Large intestine (tissue), 3 donors: ENCODE results near the gene GXYLT1. TPM values are rescaled to one million over a fixed set of nuclear protein-coding genes. Genes with fewer than 3 reads are reported as not detected.
A peak's percentile ranks its signal among the peaks of the same experiment; 100 is the strongest.

ENCODE experiments used
- DNase-seq, 2 donors: peaks; one replicate each; pipeline versions ENCODE4 v3.0.0 to v3.0.0-alpha.2; 2013
- H3K27ac ChIP-seq: one replicate; pipeline ENCODE4 v1.5.1; 2013; ENCODE audit warnings: low read length
- H3K27me3 ChIP-seq: 2 replicates; pipeline ENCODE4 v1.6.1; 2013; ENCODE audit warnings: low read length; ENCODE audit not compliant: control insufficient read depth, insufficient read depth
- H3K36me3 ChIP-seq: 2 replicates; pipeline ENCODE4 v1.6.1; 2013; ENCODE audit warnings: low read length; ENCODE audit not compliant: control insufficient read depth, insufficient read depth
- H3K4me1 ChIP-seq: one replicate; pipeline ENCODE4 v1.6.1; 2013; ENCODE audit warnings: low read length; ENCODE audit not compliant: control insufficient read depth, insufficient read depth
- H3K4me3 ChIP-seq: one replicate; pipeline ENCODE4 v1.5.1; 2013; ENCODE audit warnings: low read length
- H3K9me3 ChIP-seq: one replicate; pipeline ENCODE4 v1.6.1; 2013; ENCODE audit warnings: mild to moderate bottlenecking, low read depth, low read length, moderate library complexity; ENCODE audit not compliant: control insufficient read depth
- WGBS: methylation state at CpG from one replicate; pipeline ENCODE4 v1.1.5; 2013; ENCODE audit warnings: low lambda C conversion rate; ENCODE audit not compliant: insufficient coverage; 5-methylcytosine and 5-hydroxymethylcytosine counted together
- polyA plus RNA-seq: library from polyadenylated mRNA; unstranded; fragments of 120-200 nt; gene quantifications from one replicate; pipeline ENCODE4 v1.2.1, GENCODE V29; 2013

GXYLT1 gene
- polyA plus RNA-seq, 1 donor: 12.5 TPM

GRCh38 chr12:42103155-42103554 lies 41.5 kb downstream of the GXYLT1 start:
- Histone ChIP-seq H3K4me1 (peaks cover 4% of the 10 kb centered on the region), H3K27me3 (no peaks in the 10 kb centered on the region), H3K27ac (no peak overlapping the region), H3K36me3 (peaks cover 4% of the 10 kb centered on the region), H3K4me3 (no peak overlapping the region), H3K9me3 (no peaks in the 10 kb centered on the region)
- 40% methylated on average over 2 of the region's 4 CpGs for WGBS
- peak in 1 of 2 donors; percentile 39 for DNase-seq

GRCh38 chr12:42102720-42103119 lies 42.0 kb downstream of the GXYLT1 start:
- Histone ChIP-seq H3K27me3 (no peaks in the 10 kb centered on the region), H3K27ac (no peak overlapping the region), H3K9me3 (no peaks in the 10 kb centered on the region), H3K4me3 (no peak overlapping the region), H3K36me3 (peaks cover 4% of the 10 kb centered on the region), H3K4me1 (peaks cover 4% of the 10 kb centered on the region)
- no peak for DNase-seq
- 97% methylated on average over 3 of the region's 3 CpGs for WGBS

- Histone ChIP-seq H3K27me3 (no peaks in the 10 kb centered on the region), H3K9me3 (no peaks in the 10 kb centered on the region), H3K36me3 (peaks cover 4% of the 10 kb centered on the region), H3K27ac (no peak overlapping the region), H3K4me3 (no peak overlapping the region), H3K4me1 (peaks cover 4% of the 10 kb centered on the region)
- no peak for DNase-seq
- WGBS: 100% methylated on average over 1 of the region's 9 CpGs
Observed at GRCh38 chr12:42099433-42099832, 45.2 kb downstream of the GXYLT1 start.

- Histone ChIP-seq H3K9me3 (no peaks in the 10 kb centered on the region), H3K4me1 (peaks cover 2% of the 10 kb centered on the region), H3K36me3 (peaks cover 4% of the 10 kb centered on the region), H3K27ac (no peak overlapping the region), H3K4me3 (no peak overlapping the region), H3K27me3 (no peaks in the 10 kb centered on the region)
- WGBS: no CpG with 5 or more reads among the region's 5 CpGs
- peak in 1 of 2 donors; percentile 31 for DNase-seq
Observed at GRCh38 chr12:42097971-42098370, 46.7 kb downstream of the GXYLT1 start.

GRCh38 chr12:42094277-42094676 lies 50.4 kb downstream of the GXYLT1 start:
- no peaks in the 10 kb centered on the region for H3K4me1 ChIP-seq
- DNase-seq: peak in 1 of 2 donors; percentile 26
- H3K4me3 ChIP-seq: no peak overlapping the region
- no CpG with 5 or more reads among the region's 5 CpGs for WGBS
- no peaks in the 10 kb centered on the region for H3K9me3 ChIP-seq
- no peak overlapping the region for H3K27ac ChIP-seq
- H3K36me3 ChIP-seq: peaks cover 4% of the 10 kb centered on the region
- no peaks in the 10 kb centered on the region for H3K27me3 ChIP-seq

GRCh38 chr12:42091769-42092168 lies 52.9 kb downstream of the GXYLT1 start:
- H3K36me3 ChIP-seq: peaks cover 4% of the 10 kb centered on the region
- DNase-seq: no peak
- no peak overlapping the region for H3K27ac ChIP-seq
- H3K4me3 ChIP-seq: no peak overlapping the region
- no peaks in the 10 kb centered on the region for H3K4me1 ChIP-seq
- no peaks in the 10 kb centered on the region for H3K27me3 ChIP-seq
- no peaks in the 10 kb centered on the region for H3K9me3 ChIP-seq
- no CpG with 5 or more reads among the region's 2 CpGs for WGBS

GRCh38 chr12:42090899-42091298 lies 53.8 kb downstream of the GXYLT1 start:
- Histone ChIP-seq H3K4me3 (no peak overlapping the region), H3K27ac (no peak overlapping the region), H3K4me1 (no peaks in the 10 kb centered on the region), H3K9me3 (no peaks in the 10 kb centered on the region), H3K36me3 (no peaks in the 10 kb centered on the region), H3K27me3 (no peaks in the 10 kb centered on the region)
- no peak for DNase-seq

- no peaks in the 10 kb centered on the region for H3K9me3 ChIP-seq
- WGBS: 79% methylated on average over 2 of the region's 2 CpGs
- no peaks in the 10 kb centered on the region for H3K4me1 ChIP-seq
- no peak overlapping the region for H3K27ac ChIP-seq
- DNase-seq: no peak
- no peak overlapping the region for H3K4me3 ChIP-seq
- H3K27me3 ChIP-seq: no peaks in the 10 kb centered on the region
- H3K36me3 ChIP-seq: no peaks in the 10 kb centered on the region
Observed at GRCh38 chr12:42086031-42086430, 58.6 kb downstream of the GXYLT1 start.

- H3K4me1 ChIP-seq: no peaks in the 10 kb centered on the region
- H3K9me3 ChIP-seq: no peaks in the 10 kb centered on the region
- H3K36me3 ChIP-seq: no peaks in the 10 kb centered on the region
- H3K27ac ChIP-seq: no peak overlapping the region
- no peak overlapping the region for H3K4me3 ChIP-seq
- WGBS: 50% methylated on average over 2 of the region's 3 CpGs
- no peak for DNase-seq
- no peaks in the 10 kb centered on the region for H3K27me3 ChIP-seq
Observed at GRCh38 chr12:42085594-42085993, 59.1 kb downstream of the GXYLT1 start.

- Histone ChIP-seq H3K4me1 (no peaks in the 10 kb centered on the region), H3K36me3 (no peaks in the 10 kb centered on the region), H3K27me3 (no peaks in the 10 kb centered on the region), H3K4me3 (no peak overlapping the region), H3K9me3 (no peaks in the 10 kb centered on the region), H3K27ac (no peak overlapping the region)
- no peak for DNase-seq
Observed at GRCh38 chr12:42084522-42084921, 60.2 kb downstream of the GXYLT1 start.

GRCh38 chr12:42076976-42077375 lies 67.7 kb downstream of the GXYLT1 start:
- no peak overlapping the region for H3K27ac ChIP-seq
- no peak for DNase-seq
- H3K4me1 ChIP-seq: no peaks in the 10 kb centered on the region
- no peak overlapping the region for H3K4me3 ChIP-seq
- no peaks in the 10 kb centered on the region for H3K36me3 ChIP-seq
- WGBS: no CpG with 5 or more reads among the region's 3 CpGs
- no peaks in the 10 kb centered on the region for H3K9me3 ChIP-seq
- no peaks in the 10 kb centered on the region for H3K27me3 ChIP-seq
